ENCODE measurements around the gene KCTD21.

KCTD21 gene

DNA sequence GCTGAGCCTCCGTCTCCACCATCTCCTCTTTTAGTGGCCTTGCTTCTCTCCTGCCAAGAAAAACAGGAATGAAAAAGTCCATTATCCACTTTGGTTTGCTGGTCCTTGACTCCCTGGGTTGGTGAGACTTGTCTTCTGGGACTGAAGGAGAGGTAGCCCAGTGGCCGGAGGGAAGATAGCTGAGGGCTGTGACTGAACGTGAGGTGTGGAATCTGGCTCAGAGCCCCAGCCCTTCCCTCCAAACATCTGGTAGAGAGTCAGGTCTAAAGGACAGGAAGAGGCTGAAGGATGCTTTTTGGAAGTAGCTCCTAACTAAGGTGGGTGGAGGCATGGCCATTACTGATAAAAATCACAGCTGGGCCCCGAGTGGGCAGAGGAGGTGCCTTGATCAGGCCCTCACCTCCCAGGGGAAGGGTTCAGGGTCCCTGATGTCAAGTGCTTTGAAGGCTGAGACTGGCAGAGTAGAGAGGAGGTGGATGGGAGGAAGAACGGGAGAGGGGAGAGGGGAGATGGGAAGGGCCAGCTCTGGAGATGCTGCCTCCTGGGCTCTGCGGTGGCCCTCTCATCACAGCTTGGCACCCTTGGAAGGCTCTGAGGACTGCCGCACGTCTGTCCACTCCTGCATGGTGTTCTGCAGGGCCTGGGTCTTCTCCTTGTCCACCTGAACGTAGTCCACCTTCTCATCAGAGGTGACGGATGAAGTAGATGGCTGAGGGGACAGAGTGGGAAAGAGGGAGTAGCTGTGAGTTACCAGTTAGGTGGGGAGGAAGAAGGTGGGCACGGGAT, 30.5 kb upstream of the KCTD21 start:
- no peak for DNase-seq (ENCODE audit: low spot score)

DNA sequence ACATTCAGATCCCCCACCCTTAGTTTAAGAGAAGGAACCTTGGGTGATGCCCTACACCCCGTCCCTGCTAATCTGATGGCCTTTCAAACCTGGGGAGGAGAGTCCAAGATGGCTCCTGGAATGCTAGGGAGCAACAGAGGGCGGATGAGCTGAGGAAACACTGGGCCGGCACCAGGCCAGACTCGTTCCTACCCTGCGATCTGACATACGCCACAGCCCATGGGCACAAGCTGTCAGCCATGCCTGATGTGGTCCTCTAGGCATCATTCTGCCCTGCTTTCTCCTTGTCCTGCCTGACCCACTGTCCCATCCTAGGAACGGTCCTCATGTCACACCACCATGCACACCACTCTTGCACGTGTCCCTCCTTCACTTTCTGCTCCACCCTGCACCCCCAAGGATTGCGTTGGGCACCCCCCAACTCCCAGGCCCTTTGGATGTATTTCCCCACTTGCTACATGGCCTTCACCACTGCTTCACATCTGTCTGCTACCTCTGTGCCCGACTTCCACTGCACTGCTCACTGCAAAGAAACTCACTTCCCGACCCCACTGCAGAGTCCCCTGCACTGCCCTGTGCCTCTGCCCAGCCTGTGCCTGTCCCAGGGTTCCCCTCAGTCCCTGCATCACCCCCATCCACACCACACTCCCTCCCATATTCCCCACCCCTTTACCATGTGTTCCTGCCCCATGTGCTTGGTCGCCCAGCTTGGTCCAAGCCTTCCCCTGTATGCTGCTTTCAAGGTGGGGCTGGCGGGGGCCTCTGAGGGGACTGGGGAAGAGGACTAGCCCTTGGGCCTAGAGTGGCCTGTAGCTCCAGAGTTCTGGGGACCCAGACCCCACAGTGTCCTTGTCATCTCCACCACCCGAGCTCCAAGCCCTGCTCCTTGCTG, 29.5 kb upstream of the KCTD21 start:
- no peak for DNase-seq (ENCODE audit: low spot score)

DNA sequence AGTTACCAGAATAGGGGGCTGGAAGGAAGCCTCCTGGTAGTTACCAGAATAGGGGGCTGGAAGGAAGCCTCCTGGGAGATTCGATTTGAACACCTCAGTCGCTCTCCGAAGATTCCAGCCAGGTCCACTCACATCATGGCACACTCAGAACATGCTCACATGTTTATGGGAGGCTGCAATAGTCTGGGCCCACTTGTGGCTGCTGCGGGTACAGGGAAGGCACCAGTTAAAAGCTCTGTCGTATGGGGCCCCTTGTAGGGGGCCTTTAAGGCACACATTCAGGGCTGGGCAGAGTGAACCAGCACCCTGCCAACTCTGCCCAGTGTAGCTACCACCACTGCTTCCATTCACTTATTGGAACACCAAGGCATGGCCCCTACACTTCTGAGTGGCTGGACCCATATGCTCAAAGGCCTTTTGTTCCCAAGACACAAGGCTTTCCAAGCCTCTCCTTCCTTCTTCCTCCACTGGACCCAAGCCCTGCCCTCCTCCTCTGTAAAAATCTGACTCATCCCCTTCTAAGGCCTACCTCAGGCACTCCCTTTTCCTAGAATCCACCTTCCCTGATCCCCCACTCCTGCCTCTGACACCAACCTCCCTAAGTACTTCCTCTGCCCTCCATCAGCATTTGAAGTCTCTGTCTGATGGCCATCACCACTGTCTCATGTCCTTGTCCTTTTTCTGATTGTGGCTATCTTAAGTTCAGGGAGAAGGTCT, 28.3 kb upstream of the KCTD21 start:
- DNase-seq (ENCODE audit: low spot score) = peak; percentile 55

DNA sequence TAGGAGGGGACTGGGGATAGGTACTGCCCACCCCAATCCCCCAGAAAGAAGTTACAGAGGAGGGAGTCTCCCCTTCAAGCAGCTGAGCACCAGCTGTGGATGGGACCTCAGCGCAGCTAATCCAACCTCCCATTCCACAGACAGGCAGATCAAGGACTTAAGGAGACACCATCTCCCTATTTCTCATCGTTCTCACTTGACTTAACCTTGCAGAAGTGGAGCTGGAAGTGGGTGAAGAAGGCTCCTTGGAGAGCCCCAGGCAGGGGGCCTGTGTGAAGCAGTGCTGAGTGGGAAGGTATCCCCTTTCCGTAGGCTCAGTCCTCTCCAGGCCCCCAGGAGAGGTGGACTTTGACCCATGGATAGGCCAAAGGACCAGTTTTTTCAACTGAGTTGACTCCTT, 27.6 kb upstream of the KCTD21 start:
- no peak for DNase-seq (ENCODE audit: low spot score)

DNA sequence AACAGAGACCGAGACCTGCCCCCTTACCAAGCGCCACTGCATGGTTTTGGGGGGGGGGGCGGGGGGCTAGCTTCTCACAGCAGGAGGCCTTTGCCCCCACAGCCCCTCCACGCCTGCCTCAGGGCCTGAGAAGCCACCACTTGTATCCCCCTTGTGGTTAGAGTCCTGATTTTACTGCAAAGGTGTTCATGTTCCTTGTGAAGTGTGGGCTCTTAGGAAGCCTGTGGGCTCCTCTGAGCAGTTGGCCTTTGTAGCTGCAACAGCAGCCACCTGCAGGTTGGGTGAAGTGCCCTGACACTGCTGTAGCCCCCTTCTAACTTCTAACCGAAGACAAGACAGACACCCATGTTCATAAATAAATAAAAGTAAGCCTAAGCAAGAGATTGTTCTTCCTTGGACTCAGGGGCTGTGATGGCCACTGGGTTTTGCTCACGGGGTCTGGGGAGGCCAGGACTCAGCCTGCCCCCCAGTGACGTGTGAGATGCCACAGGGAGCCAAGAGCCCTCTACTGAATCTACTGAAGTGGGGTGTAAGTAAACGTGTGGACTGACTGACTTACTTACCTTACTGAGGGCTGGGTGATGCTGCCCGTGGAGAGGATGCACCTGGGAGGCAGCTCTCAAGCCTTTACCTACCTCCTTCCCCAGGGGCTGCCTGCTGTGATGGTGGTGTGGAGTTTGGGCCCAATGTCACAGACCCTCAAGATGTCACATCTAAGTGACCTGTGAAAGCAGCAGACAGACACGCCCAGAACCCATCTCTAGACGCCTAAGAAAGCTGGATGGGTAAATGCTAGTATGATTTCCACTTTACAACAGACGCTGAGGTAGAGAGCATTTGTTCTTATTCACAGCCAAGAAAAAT, 26.1 kb upstream of the KCTD21 start:
- DNase-seq (ENCODE audit: low spot score) = no peak

DNA sequence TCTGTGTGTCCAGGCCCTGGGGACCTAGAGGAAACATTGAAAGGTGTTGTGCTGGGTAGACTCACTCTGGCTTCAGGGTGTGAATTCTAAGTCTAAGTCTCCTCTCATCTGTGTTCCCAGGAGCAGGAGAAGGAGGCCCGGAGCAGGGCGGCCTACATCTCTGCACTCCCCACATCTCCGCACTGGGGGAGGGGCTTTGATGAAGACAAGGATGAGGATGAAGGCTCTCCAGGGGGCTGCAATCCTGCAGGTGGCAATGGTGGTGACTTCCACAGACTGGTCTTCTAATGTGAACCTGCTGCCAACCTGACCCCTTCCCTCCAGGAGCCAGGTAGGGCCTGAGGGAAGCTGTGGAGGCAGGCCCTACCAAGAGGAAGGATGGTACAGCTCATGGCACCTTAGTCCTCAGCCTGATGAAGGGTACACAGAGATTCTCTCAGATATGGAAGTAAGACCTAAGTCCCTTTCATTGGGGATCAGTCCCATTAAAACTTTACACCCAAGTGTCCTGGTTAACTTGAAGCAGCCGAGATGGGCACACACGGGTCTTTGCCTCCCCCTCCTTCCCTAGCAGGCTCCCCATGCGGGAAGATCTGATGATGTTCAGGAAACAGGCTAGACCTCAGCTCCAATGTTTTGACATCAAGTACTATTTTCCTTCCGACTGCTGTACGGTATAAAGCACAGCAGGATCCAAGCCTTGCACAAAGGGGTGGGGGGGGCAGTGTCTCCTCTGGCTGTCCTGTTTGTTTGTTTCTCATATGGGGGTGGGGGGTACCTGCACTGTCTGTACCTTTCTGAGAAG, 25.3 kb upstream of the KCTD21 start:
- DNase-seq (ENCODE audit: low spot score) = no peak

DNA sequence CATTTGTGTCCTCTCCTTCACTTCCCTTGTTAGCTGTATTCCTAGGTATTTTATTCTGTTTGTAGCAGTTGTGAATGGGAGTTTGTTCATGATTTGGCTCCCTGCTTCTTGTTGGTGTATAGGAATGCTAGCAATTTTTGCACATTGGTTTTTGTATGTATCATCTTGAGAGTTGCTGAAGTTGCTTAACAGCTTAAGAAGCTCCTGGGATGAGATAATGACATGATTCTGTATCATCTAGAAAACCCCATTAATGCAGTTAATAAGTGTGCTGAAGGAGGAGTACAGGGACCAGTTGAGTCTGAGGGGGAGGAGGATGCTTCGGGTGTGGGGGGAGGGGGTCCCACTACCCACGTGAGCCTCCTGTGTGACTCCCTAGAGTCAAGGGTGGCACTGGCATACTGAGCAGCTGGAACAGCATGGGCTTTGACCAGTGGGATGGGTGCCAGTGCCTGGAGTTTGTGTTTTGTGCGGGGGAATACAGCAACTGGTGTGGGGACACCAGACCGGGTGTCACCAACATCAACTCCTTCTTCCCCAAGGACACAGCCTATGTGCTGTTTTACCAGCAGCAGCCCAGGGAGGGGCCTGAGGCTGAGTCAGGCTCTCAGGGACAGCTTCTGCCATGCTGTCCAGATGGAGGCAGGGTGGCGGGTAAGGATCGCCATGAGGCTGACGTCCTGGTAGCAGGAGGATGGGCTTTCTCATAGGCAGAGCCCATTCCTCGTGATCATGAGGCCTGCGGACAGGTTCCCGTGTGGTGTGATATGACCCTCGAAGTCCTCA, 24.4 kb upstream of the KCTD21 start:
- DNase-seq (ENCODE audit: low spot score) = no peak

DNA sequence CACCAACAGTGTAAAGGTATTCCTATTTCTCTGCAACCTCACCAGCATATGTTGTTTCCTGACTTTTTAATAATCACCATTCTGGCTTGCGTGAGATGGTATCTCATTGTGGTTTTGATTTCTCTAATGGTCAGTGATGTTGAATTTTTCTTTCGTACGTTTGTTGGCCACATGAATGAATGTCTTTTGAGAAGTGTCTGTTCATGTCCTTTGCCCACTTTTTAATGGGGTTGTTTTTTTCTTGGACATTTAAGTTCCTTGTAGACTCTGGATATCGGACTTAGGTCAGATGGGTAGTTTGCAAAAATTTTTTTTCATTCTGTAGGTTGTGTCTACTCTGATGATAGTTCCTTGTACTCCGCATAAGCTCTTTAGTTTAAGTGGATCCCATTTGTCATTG, 23.1 kb upstream of the KCTD21 start:
- DNase-seq (ENCODE audit: low spot score) = no peak

DNA sequence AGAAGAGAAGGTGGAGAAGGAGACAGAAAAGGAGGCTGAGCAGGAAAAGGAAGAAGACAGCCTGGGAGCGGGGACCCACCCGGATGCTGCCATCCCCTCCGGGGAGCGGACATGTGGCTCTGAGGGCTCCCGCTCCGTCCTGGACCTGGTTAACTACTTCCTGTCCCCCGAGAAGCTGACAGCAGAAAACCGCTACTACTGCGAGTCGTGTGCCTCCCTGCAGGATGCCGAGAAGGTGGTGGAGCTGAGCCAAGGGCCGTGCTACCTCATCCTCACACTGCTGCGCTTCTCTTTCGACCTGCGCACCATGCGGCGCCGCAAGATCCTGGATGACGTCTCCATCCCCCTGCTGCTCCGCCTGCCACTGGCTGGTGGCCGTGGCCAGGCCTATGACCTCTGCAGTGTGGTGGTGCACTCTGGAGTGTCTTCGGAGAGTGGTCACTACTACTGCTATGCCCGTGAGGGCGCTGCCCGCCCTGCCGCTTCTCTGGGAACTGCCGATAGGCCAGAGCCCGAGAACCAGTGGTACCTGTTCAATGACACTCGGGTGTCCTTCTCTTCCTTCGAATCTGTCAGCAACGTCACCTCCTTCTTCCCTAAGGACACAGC, 21.7 kb upstream of the KCTD21 start:
- no peak for DNase-seq (ENCODE audit: low spot score)

DNA sequence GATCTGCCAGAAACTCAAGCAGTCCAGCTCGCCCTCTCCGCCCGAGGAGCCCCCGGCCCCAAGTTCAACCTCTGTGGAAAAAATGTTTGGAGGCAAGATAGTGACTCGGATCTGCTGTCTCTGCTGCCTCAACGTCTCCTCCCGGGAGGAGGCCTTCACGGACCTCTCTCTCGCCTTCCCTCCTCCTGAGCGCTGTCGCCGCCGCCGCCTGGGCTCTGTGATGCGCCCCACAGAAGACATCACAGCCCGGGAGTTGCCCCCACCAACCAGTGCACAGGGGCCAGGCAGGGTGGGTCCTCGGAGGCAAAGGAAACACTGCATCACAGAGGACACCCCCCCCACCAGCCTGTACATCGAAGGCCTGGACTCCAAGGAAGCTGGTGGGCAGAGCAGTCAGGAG, 21.1 kb upstream of the KCTD21 start:
- no peak for DNase-seq (ENCODE audit: low spot score)

DNA sequence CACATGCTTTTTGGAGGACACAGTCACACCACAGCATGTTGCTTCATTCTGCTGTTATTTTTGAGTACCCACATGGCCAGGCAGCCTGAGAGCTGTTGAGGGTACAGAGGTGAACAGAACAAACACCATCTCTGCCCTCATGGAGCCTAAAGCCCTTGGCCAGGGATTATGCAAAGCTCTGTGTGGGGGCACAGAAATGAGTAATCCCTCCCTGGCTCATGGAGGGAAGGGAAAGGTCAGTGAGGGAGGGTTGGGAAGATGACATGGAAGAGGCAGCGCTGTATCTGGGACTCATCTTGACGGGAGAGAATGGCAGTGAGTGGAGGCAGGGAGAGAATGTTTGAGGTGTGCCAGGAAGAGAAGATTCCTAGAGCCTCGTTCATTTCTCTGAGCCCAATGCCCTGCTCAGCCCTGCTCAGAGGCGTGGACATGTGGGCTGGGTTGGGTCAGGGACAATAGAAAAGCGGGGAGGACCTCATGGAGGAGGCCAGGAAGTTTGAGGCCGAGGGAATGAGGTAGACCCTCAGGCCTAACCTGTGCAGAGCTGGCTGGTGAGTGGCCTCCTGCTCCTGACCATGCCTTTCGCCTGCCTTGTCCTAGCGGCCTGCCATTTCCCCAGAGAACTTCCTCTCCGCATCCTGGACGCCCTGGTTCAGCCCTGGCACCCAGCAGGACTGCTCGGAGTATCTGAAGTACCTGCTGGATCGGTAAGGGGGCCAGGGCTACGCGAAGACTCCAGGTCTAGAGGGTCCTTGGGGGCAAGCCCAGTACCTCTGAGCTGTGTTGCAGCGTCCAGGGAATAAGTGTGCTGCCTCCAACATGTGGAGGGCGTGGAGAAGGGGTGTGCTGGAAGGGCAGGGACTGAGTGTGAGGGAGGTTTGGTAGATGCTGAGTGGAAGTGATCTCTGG, 20.1 kb upstream of the KCTD21 start:
- DNase-seq (ENCODE audit: low spot score) = no peak

DNA sequence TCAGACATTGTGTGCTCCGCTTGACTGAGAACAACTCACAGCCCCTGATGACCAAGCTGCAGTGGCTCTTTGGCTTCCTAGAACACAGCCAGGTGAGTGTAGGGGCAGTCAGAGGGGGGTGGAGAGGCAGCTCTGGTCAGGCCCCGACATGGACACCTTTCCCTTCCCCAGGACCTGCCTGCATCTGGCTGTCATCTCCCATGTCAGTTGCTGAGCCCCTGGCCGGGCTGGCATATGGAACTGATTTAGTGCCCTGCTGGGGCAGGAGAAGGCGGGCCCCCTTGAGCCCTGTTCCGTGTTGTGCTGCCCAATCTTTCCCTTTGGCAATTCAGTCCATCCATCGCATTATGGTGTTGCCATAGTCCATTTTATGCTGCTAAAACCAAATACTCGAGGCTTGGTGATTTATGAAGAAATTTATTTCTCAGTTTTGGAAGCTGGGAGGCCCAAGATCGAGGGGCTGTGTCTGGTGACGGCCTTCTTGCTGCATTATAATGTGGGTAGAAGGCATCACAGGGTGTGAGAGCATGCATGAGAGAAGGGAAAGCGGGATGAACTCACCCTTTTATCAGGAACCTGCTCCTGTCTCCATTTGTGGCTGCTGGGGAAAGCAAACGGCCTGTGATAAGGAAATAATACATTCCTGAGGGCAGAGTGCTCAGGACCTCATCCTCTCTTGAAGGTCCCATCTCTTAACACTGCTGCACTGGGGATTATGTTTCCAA, 19.3 kb upstream of the KCTD21 start:
- no peak for DNase-seq (ENCODE audit: low spot score)

DNA sequence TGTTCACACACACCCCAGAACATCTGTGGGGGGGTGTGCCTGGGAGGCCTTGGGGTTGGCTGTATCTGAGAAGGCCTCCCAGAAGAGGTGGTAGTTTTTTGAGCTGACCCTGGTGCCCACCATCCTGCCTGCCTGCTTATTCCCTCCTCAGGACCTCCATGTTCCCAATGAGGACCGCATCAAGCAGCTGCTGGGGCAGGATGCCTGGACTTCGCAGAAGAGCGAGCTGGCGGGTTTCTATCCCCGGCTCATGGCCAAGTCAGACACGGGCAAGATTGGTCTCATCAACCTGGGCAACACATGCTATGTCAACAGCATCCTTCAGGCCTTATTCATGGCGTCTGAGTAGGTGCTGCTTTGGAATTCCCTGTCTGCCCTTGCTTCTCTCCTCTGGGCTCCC, 17.3 kb upstream of the KCTD21 start:
- DNase-seq (ENCODE audit: low spot score) = no peak

DNA sequence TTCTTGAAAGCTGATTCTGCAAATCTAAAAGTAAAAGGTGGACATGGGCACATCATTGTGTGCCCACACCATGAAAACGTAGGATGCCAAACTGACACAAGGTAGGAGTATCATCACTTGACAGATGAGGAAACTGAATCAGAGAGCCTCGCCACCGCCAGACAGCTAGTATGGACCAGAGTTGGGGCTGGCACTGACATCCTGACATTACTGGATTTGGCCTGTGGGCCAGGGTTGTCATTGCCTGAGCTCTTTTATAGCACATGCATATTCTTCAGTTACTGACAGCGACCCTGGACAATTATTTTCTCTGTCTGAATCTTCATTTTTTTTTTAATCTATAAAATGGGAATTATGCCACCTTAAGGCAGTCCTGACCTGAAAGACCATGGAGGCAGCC, 16.8 kb upstream of the KCTD21 start:
- DNase-seq (ENCODE audit: low spot score) = no peak

DNA sequence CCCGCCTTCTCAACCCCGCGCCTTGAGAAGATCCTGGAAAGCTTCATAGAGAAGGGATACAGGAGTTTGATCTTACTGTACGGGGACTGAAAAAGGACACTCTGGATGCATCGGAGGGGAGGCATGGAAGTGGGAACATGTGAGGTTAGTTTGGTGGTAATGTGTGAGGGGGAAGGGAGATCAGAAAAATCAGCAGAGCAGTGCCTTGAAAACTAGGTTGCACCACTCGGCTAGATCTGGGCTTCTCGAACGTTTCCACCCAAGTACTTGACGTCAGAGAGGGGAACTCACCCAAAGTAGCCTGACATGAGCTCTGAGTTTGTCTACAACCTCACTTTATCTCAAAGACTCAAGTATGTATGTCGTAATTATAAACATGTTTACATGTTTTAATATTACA, 14.8 kb upstream of the KCTD21 start:
- DNase-seq (ENCODE audit: low spot score) = no peak

DNA sequence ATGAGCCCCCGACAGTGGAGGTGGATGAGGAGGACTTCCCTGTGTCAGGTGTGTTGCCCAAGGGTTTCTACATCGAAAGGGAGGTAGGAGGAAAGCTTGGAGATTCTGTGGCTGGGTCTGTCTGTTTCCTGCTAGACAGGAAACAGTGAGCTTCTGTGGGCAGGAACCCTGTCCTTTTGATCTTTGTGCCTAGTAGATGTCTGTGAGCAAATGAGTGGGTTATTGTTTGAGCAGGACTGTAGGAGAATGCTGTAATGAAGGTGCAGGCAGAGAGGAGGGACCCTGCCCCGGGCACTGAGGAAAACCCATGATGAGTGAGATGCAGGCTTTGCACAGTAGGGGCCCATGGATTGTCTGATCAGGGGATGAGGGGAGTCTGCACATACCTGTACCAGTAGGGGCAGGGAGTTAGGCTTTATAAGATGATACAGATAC, 14.3 kb upstream of the KCTD21 start:
- DNase-seq (ENCODE audit: low spot score) = no peak

DNA sequence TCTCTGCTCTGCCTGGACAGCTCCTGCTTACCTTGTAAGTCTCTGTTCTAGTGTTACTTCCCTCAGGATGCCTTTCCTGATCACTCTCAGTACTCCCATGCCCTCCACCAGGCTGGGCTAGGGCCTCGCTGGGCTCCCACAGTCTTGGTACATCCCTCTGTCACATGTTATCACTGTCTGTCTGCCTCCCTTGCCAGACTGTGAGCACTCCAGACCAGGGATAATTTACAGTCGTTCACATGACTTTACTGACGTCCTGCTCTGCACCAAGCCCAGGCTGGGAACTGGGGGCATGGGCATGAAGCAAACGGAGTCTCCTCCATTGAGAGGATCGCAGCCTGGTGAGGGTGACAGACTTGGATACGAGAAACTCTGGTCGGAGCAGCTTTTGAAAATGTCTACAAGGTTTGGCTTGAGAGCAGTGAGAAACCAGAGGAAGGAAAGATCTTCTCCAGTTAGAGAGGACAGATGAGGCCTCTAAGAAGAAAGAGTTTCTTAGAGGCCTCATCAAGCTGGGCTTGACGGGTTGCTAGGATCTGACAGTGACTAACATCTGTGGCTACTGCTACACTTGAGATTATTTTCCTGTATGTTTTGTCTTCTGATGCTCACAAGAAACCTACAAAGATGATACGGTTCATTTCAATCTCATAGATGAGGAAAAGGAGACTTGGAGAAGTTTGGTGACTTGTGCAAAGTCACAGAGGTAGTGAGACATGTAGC, 12.8 kb upstream of the KCTD21 start:
- DNase-seq (ENCODE audit: low spot score) = no peak
